Neutrophil (primary cell): Measurements from ENCODE around the gene ERVV-1.
"Not testable (repeated sequence)": the region's sequence is repeated elsewhere in the genome, so short reads cannot be mapped to it uniquely, and the experiment has no call there.

Experiments
- H3K27ac ChIP-seq: fragments of 200-600 bp; sonication (generic); 2 replicates; pipeline ENCODE4 v1.5.1; 2016; ENCODE audit warnings: mild to moderate bottlenecking, moderate library complexity
- H3K27me3 ChIP-seq: fragments of 200-600 bp; sonication (generic); 2 replicates; pipeline ENCODE4 v1.6.0; 2016; ENCODE audit warnings: mild to moderate bottlenecking
- H3K36me3 ChIP-seq: fragments of 200-600 bp; sonication (generic); 2 replicates; pipeline ENCODE4 v1.5.1; 2017
- H3K4me1 ChIP-seq, 2 experiments: fragments of 200-600 bp in 1 of 2; sonication (generic) in 1 of 2; 1 replicate in 1 of 2; 2 replicates in 1 of 2; pipeline versions ENCODE4 v1.5.1 to v1.6.1; 2013 to 2016; ENCODE audit warnings: low read depth in 1 of 2, low read length in 1 of 2, mild to moderate bottlenecking in 1 of 2, moderate library complexity in 1 of 2; ENCODE audit not compliant: control insufficient read depth in 1 of 2, insufficient read depth in 1 of 2
- H3K4me3 ChIP-seq, 2 experiments: fragments of 200-600 bp in 1 of 2; sonication (generic) in 1 of 2; 1 replicate in 1 of 2; 2 replicates in 1 of 2; pipeline ENCODE4 v1.5.1; 2013 to 2016; ENCODE audit warnings: low read depth in 1 of 2, low read length in 1 of 2, mild to moderate bottlenecking in 1 of 2, moderate library complexity in 1 of 2
- H3K9me3 ChIP-seq: fragments of 200-600 bp; sonication (generic); 2 replicates; pipeline ENCODE4 v1.5.1; 2016
- TF ChIP-seq, protein P1 (sequence below): fragments of 200-600 bp; sonication (generic); IDR thresholded peaks from 2 replicates; pipeline ENCODE4 v1.5.1; 2016; ENCODE audit warnings: antibody characterized with exemption

The ERVV-1 gene, protein sequence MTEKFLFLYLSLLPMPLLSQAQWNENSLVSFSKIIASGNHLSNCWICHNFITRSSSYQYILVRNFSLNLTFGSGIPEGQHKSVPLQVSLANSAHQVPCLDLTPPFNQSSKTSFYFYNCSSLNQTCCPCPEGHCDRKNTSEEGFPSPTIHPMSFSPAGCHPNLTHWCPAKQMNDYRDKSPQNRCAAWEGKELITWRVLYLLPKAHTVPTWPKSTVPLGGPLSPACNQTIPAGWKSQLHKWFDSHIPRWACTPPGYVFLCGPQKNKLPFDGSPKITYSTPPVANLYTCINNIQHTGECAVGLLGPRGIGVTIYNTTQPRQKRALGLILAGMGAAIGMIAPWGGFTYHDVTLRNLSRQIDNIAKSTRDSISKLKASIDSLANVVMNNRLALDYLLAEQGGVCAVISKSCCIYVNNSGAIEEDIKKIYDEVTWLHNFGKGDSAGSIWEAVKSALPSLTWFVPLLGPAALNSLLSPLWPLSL

DNA sequence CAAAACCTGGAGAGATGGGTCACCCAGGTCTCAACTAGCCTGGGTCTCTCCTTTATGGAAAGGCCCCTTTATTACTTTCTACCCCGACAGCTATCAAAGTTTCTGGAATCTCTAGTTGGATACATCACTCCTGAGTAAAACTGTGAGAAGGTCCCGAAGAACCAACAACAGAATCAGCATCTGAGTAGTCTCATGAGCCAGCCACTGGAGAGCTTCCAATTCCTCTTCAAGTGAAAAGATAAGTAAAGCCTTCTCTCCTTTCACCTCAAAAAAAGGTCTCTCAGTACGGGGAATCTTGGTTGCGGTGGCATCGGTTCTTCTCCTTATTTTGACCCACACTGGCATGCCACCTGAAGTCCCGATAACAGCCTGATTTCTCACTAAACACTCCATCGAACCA, at the start of gene ERVV-1:
ERVV-1 (plus strand) TSS at position 301 of the 400 bp plus-strand sequence. CDS start 170 bp downstream, outside the sequence.
- Histone ChIP-seq H3K27me3 (no peaks in the 10 kb centered on the region), H3K27ac (no peak within 1 kb of the TSS), H3K4me1 (no peaks in the 10 kb centered on the region), H3K9me3 (peaks cover 4% of the 10 kb centered on the region), H3K36me3 (no peaks in the 10 kb centered on the region), H3K4me3 (no peak within 1 kb of the TSS)
- TF ChIP-seq, protein P1, sequence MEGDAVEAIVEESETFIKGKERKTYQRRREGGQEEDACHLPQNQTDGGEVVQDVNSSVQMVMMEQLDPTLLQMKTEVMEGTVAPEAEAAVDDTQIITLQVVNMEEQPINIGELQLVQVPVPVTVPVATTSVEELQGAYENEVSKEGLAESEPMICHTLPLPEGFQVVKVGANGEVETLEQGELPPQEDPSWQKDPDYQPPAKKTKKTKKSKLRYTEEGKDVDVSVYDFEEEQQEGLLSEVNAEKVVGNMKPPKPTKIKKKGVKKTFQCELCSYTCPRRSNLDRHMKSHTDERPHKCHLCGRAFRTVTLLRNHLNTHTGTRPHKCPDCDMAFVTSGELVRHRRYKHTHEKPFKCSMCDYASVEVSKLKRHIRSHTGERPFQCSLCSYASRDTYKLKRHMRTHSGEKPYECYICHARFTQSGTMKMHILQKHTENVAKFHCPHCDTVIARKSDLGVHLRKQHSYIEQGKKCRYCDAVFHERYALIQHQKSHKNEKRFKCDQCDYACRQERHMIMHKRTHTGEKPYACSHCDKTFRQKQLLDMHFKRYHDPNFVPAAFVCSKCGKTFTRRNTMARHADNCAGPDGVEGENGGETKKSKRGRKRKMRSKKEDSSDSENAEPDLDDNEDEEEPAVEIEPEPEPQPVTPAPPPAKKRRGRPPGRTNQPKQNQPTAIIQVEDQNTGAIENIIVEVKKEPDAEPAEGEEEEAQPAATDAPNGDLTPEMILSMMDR = no peak

DNA sequence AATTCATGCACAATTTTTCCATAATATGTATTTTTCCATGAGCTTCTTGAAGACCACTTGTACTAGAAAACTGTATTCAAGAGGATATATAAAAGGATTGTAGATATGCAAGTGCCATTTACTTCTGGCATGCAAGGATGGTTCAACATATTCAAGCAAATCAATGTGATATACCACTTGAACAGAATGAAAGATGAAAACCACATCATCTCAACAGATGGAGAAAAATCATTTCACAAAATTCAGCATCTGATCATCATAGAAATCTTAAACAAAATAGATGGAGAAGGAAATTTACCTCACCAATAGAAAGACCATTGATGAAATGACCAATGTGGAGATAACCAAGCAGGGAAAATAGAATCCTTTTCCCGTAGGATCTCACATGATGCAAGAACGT, 45.9 kb upstream of the ERVV-1 start:
- Histone ChIP-seq H3K4me1 (peaks cover 7 to 8% of the 10 kb centered on the region in 2 experiments), H3K27ac (no peak overlapping the region), H3K9me3 (peaks cover 14% of the 10 kb centered on the region), H3K27me3 (no peaks in the 10 kb centered on the region), H3K36me3 (no peaks in the 10 kb centered on the region), H3K4me3 (no peak overlapping the region)
- TF ChIP-seq, protein P1 = no peak

DNA sequence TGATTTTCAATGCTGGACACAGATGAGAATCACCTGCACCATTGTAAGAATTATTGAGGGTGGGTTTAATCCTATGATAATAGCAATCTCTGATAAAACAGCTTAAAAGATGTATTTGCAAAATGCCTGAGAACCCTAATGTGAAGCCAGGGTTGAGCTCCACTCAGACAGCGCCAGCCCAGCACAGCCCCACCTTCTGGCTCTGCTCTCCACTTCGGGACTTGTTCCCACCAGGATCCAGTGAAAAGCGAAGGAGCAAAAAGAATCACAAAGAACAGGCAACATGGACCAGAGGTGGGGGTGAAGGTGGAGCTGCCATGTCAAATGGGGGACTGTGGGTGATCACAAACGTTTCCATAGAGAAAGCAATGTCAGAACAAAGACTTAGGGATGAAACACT, 32.4 kb upstream of the ERVV-1 start:
- H3K9me3 ChIP-seq = no peaks in the 10 kb centered on the region
- no peaks in the 10 kb centered on the region for H3K4me1 ChIP-seq
- no peaks in the 10 kb centered on the region for H3K36me3 ChIP-seq
- H3K27me3 ChIP-seq = no peaks in the 10 kb centered on the region
- no peak overlapping the region for H3K4me3 ChIP-seq
- H3K27ac ChIP-seq = no peak overlapping the region
- TF ChIP-seq, protein P1 = no peak

DNA sequence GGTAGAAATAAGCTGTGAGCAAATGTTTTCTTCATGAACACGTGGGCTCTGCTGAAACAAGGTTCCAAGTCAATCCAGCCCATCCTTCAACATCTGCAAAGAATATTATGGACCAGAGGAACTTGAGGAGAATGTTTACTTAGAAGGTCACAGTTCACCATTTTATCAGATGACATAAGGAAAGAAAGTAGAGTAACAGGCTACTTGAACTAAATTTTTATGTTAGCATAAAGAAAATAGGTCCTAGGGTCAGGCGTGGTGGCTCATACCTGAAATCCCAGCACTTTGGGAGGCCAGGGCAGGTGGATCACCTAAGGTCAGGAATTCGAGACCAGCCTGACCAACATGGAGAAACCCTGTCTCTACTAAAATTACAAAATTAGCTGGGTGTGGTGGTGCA, 30.6 kb upstream of the ERVV-1 start:
- not testable (repeated sequence) for H3K9me3 ChIP-seq, H3K27me3 ChIP-seq, H3K4me1 ChIP-seq, H3K4me3 ChIP-seq, H3K36me3 ChIP-seq, H3K27ac ChIP-seq

DNA sequence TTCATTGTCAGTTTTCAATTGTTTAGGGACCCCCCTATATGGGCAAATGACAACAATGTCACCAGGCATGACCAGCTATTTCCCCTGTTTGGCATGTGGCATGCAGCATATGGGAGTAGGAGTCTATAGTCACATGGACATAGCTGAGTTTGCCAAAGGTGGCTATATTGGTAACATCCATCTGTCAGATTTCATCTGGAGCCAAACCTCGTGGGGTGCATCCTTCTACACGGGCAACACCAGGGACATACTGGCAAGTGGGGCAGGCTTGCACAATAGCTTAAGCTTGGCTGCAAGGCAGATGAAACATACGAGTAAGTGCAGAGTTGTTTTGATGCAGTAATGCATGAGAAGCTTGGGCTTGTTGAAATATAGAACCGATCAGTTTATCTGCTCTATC, 26.5 kb upstream of the ERVV-1 start:
- TF ChIP-seq, protein P1 = no peak
- H3K4me1 ChIP-seq = no peaks in the 10 kb centered on the region
- H3K27ac ChIP-seq = no peak overlapping the region
- peaks cover 7% of the 10 kb centered on the region for H3K27me3 ChIP-seq
- H3K4me3 ChIP-seq = no peak overlapping the region
- H3K36me3 ChIP-seq = no peaks in the 10 kb centered on the region
- no peaks in the 10 kb centered on the region for H3K9me3 ChIP-seq

DNA sequence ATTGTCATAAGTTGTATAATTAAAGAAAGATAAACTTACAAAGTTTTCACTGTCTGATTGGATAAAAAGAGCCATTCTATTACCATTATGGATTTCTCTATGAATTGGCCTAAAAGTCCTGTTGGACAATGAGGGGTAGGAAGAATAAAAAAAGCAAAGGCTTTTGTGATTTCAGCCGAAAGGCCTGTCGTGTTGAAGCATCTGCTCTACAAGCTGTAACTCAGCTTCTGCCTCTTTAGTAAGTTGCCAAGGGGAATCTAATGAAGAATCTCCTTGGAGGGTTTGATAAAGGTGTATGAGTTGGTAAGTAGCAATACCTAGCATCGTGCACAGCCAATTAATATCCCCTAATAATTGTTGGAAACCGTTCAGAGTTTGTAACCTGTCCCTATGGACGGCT, 25.2 kb upstream of the ERVV-1 start:
- TF ChIP-seq, protein P1 = no peak
- Histone ChIP-seq H3K4me1 (peaks cover 5 to 8% of the 10 kb centered on the region in 2 experiments), H3K4me3 (no peak overlapping the region), H3K27me3 (peaks cover 16% of the 10 kb centered on the region), H3K36me3 (no peaks in the 10 kb centered on the region), H3K9me3 (no peaks in the 10 kb centered on the region), H3K27ac (no peak overlapping the region)
